ENCODE results near the gene ZNF521. TPM values are rescaled to one million over a fixed set of nuclear protein-coding genes. Genes with fewer than 3 reads are reported as not detected.

ZNF521 gene
- total and polyA plus RNA-seq, 10 of the 15 experiments (the other 5 are each of a cell fraction or from before 2014, with no cell fraction given), result 0.02 to 0.05 (median 0.04) TPM; not detected in 6

- no peak overlapping the region for H3K4me3 ChIP-seq
- intact Hi-C loops (cut with micrococcal nuclease; ENCODE audit: unreplicated experiment) (no loop called here), in situ Hi-C loops (cut with MboI) (no loop called here)
- BruUV-seq (replicated peaks), result no TSS peak
- no peaks in the 10 kb centered on the region for H3K79me2 ChIP-seq (ENCODE audit: control insufficient read depth, insufficient read depth, low read length)
- no peak for TF ChIP-seq SMC3 (IDR thresholded peaks at IDR 0.05; ENCODE audit: borderline replicate concordance, low read length)
- no peak for TF ChIP-seq ZNF274 (IDR thresholded peaks at IDR 0.05; ENCODE audit: insufficient read depth, insufficient read length)
- no peak for TF ChIP-seq NRF1 (conservative IDR thresholded peaks at IDR 0.05; ENCODE audit: low read depth, low read length)
- no peak for TF ChIP-seq E2F8 (IDR thresholded peaks at IDR 0.05; ENCODE audit: low read depth, partially characterized antibody)
- no peak for TF ChIP-seq EGR1 (IDR thresholded peaks at IDR 0.05; ENCODE audit: borderline replicate concordance in 1 of 2, low read depth in 2 of 2, low read length in 2 of 2)
- WGBS (ENCODE audit: insufficient coverage, insufficient replicate concordance, low lambda C conversion rate, missing lambda C conversion rate), result 28% methylated on average over 8 of the region's 8 CpGs
- ChIA-PET SMC1A (ENCODE audit: uncharacterized antibody, unreplicated experiment) (no interaction called here), POLR2A (no interaction called here), RAD21 (ENCODE audit: unreplicated experiment) (no interaction called here), CTCF (no interaction called here)
- H3K4me1 ChIP-seq (ENCODE audit: control insufficient read depth, insufficient read depth, low read length), result no peaks in the 10 kb centered on the region
- H3K27ac ChIP-seq (ENCODE audit: control insufficient read depth, insufficient read depth), result no peak overlapping the region
- FAIRE-seq (no peak), ATAC-seq (no peak), DNase-seq (ENCODE audit: low read depth, low spot score) (no peak)
- H3K36me3 ChIP-seq (ENCODE audit: control insufficient read depth in 2 of 2, insufficient read depth in 2 of 2, low read length in 1 of 2), result no peaks in the 10 kb centered on the region
- no peaks in the 10 kb centered on the region for H3K9me3 ChIP-seq (replicated peaks; ENCODE audit: control insufficient read depth, insufficient read depth, low read length)
- H3K9ac ChIP-seq (ENCODE audit: control insufficient read depth, insufficient read depth, low read length), result no peak overlapping the region
- no peaks in the 10 kb centered on the region for H4K20me1 ChIP-seq (ENCODE audit: control insufficient read depth, insufficient read depth)
- no peak overlapping the region for H2AFZ ChIP-seq (ENCODE audit: control insufficient read depth, low read depth, low read length)
- no peaks in the 10 kb centered on the region for H3K27me3 ChIP-seq (replicated peaks in 1 of 2; ENCODE audit: control insufficient read depth in 2 of 2, insufficient read depth in 2 of 2, low read length in 1 of 2)
- no peak overlapping the region for H3K4me2 ChIP-seq (ENCODE audit: control insufficient read depth, insufficient read depth)
These were observed 52.3 kb downstream of the ZNF521 start for GRCh38 chr18:25299426-25300300.
